CD1c-positive myeloid dendritic cell (primary cell): ENCODE data around the gene SPEF2.
A peak's percentile ranks its signal among the peaks of the same experiment; 100 is the strongest.
"Not testable (repeated sequence)": the region's sequence is repeated elsewhere in the genome, so short reads cannot be mapped to it uniquely, and the experiment has no call there.

Experiments used
- DNase-seq: peaks from one replicate; pipeline ENCODE4 v3.0.0-alpha.2; 2016; ENCODE audit errors: extremely low spot score

Gene SPEF2

DNA sequence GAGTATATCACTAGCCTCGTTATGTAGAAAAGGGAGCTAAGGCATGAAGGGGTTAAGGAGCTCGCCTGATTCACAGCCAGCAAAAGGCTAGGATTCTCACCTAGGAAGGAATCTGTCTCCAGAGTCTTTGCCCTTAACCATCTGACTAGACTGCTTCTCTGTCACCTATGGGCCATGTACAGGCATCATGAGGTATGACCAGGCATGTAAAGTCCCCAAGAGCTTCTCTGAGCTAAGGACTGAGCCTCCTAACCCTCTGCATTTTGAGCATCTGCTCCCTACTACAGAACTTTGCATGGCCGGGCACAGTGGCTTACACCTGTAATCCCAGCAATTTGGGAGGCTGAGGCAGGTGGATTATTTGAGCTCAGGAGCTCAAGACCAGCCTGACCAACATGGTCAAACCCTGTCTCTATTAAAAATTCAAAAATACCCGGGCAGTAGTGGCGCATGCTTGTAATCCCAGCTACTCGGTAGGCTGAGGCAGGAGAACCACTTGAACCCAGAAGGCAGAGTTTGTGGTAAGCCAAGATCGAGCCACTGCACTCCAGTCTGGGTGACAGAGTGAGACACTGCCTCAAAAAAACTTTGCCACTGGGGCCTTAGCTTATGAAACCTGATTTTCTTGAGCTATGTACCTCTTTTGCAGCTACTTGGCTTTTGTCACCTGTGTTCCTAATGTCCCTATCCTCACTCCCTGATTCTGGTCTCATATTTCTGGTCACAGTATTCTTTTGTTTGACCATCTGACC lies 205.9 kb downstream of the SPEF2 start:
- DNase-seq = no peak

DNA sequence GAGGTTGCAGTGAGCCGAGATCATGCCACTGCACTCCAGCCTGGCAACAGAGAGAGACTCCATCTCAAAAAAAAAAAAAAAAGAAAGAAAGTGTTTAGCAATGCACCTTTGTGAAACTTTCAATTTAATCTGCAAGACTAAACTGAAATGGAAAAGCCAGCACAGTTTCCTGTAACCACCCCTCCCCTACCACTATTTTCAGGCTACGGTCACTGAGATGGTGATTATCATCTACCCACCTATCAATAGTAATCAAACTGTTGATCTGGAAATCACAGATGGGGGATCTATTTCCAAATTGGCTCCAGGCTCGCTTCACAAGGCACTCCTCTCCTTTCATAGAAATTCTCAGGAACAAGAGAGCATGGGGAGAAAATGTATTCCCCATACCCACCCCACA lies 208.4 kb downstream of the SPEF2 start:
- no peak for DNase-seq

DNA sequence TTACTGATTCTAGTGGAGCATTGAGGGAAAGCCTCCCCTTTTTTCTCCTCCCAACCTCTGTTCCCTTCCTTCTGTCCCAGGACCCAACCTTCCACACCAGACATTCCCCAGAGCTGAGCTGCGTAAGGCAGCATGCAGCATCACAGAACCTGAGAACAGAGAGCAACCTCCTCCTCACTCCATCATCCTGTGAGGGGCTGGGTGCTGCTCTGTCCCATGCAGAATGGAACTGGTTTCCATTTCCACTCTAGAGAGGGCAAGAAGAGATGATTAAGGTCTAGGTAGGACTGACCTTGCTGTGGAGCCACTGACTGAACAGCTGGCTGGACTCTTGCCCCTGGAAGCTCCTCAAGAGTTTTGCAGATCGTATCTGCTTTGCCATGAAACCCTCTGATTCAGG lies 208.9 kb downstream of the SPEF2 start:
- no peak for DNase-seq

DNA sequence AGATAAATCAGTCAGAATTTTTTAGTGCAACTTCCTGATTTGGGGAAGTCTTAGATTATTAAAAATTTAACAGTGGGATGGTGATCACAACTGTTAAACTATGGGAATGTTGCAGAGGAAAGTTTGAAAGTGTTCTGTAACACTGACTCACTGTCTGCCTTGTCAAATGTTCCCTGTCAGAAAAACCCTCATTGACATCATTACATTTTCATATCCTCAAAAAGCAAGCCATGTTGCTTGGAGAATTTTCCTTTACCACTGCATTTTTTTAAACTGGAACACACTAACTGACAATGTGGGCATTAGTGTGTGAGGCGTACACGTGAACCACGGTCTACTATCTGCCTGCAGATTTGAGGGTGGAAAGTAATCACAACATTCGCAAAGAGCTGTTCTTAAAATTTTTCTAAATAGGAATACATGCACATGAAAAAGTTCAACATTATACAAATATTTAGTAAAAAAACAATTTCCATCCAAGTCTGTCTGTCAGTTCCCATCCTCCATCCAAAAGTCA lies 210.5 kb downstream of the SPEF2 start:
- peak; percentile 67 for DNase-seq

DNA sequence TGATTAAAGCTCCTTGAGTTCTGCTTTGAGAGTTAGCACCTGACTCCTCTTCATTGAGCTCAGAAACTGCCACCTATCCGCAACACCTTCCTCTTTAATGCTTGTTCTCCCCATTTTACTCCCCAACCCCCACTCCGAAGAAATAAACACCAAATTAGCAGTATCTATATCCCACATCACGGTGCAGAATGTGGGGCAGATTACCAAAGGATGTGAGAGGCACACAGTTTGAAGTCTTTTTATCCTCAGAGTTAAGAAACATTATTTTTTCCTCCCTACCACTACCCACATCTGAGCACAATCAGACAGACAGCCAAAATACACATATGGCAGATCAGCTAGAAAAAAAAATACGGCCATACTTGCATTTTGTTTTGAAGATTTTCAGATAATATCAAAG lies 212.9 kb downstream of the SPEF2 start:
- no peak for DNase-seq

DNA sequence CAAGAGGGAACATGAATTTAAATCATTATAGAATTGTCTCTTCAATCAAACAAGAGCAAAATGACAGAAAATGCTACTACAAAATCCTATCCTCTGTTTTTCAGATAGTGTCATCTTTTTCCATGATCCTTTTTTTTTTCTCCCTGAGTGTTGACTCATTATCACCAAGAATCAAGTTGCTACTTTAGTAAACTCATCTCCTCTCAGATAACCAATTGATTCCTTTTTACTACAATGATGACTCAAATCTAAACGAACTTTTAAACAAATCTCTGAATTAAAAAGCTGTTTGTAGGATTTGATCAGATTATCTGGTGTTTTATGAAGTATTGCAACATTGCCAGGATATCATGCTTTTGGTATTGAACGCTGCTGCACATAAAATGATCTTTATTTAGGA lies 215.1 kb downstream of the SPEF2 start:
- no peak for DNase-seq

DNA sequence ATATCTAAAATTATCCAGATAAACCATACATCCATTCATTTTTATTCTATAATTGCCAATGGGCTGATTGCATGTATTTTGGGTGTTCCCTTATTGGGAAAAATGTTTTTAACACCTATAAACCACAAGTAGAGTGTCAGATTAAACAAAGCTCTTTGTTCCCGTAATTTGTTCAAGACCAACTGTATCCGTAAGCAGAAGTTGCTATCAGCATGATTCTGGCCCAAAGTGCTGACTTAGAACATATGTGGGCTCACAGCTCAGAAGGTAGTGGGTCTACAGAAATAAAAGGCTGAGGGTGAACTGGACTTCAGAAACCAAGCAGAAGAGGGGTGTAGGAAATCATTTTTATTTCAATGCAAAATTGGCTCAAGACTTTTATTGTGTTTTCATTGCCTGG lies 215.6 kb downstream of the SPEF2 start:
- DNase-seq = no peak

DNA sequence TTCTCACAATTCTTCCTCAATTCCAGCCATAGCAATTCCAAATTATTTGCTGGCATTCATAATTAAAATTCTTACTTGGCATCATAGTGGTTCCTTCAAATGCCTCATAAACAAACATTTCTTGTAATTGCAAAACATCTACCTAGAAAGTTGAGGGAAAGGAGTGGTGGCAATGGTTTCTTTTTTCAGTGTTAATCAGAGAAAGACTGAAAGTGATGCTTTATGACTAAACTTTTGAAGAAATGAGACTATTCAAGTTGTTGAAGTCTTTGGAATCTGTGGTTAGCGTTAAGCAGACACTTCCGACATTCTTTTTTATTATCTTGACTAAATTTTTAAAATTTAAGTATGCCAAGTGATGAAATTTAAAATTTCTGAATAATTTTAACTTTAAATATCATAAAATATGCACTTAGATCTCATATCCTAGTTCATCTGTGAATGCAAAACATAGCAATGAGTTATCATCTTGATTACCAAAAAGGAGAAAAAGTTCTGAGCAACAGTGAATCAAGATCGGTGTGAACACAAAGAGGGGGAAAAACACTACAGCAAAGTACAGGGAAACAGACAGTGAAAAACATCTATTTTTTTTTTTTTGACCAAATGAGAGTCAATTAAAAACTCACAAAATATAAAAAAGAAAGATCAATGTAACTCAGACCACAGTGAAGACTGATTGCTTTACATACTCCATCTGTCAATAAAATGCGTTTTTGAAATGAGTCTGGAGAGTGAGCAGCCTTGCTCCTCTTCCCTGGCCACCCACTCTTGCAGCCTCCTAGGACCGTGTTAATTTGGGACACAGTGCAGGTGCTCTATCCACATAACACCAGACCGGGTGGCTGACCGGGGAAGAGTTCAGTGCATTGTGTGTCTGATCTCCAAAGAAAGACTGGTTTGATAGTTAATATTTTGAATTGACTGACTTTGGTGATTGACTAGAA lies 218.4 kb downstream of the SPEF2 start:
- no peak for DNase-seq

DNA sequence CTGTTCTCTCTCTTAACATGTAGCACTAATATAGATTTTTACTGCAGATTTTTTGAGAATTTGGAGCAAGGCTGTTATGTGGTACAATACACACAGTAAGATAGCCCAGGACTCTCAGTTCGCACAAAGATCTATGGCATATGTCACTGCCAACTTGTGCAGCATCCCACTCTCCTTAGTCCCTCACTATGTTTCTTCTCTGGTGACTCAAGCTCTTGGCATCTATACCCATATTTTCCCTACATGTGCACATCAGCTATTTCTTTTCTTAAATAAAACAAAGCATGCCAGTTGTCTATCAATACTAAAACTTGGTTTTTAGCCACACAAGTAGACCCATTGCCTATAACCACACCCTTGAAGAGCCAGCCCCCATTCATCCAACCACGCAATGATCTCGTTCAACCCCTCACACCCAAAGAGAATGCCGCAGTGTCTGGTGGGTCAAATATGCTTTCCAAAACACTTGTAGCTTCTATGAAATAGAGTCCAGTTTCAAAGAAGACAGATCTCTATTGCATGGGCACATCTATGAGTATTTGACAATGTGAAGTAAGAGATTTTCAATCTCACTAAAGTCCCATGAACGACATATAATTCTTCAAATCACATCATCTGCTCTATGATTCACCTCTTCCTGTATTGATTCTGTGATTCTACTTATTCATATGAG lies 220.8 kb downstream of the SPEF2 start:
- DNase-seq = no peak

DNA sequence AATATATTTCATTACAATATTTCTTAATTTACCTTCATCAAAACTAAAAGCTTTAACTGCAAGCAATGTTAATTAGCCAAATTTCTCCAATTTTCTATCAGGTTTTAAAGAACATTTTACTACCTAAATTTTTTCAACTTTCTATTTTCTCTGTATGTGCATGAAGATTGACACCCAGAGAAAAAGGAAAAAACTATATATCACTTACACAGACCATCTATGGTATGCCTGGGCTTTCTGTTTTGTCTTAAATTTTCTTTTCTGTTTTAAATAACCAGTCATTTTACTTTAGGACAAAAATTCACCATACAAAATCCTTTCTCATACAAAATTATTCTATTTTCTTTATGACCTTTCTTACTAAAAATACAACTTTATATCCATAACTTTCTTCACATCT lies 225.2 kb downstream of the SPEF2 start:
- DNase-seq = no peak

DNA sequence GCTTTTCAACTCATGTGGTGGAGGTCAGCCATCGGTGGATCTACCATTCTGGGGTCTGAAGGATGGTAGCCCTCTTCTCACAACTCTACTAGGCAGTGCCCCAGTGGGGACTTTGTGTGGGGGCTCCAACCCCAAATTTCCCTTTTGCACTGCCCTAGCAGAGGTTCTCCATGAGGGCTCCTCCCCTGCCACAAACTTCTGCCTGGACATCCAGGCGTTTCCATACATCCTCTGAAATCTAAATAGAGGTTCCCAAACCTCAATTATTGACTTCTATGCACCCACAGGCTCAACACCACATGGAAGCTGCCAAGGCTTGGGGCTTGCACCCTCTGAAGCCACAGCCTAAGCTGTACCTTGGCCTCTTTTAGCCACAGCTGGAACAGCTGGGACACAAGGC lies 227.8 kb downstream of the SPEF2 start:
- not testable (repeated sequence) for DNase-seq

DNA sequence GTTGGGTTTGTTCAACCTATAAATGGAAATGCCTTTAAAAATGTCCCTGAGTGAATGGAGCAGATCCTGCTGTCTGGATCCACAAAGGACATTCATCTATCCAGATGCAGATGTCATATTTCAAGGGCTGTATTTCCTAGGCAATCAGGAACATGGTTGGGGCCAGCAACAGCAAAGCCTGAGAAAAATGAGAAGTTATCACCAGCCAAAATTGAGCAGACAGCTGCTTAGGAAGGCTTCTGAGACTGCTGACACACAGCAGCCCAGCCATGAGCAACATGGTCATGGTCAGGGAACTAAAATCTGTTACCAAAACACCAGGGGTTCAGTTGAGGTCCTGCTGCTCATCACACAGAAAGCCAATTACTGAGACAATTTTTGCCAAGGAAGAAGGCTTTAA lies 229.8 kb downstream of the SPEF2 start:
- no peak for DNase-seq

DNA sequence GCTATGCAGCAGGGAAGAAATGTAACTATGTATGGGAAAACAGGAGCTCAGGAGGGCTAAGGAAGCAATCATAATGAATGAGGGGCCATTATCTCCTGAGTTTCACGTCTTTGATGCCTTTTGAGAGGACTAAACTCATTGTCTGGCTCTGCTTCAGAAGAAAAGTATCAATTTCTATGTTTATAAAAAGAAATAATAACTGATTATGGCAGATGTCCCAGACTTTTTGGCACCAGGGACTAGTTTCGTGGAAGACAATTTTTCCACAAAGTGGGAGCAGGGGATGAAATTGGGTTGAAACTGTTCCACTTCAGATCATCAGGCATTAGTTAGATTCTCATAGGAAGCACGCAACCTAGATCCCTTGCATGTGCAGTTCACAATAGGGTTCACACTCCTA lies 230.3 kb downstream of the SPEF2 start:
- no peak for DNase-seq

DNA sequence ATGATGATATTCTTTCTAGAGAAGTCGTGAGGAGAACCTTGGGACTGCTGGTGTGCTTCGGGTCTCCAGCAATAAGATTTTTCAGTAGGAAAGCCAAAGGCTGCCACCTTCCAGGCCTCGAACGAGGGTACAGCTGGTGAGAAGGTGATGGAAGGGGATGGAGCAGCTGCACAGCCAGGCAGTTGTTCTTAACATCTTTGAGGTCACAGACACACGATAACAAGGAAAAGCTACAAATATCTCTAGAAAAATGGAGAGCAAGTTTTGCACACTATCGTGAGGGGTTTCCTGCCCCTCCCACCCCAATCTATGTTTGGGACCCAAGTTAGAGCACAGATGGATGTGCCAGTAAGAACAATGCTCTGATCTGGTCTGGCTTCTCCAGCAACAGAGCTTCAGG lies 232.2 kb downstream of the SPEF2 start:
- DNase-seq = no peak

DNA sequence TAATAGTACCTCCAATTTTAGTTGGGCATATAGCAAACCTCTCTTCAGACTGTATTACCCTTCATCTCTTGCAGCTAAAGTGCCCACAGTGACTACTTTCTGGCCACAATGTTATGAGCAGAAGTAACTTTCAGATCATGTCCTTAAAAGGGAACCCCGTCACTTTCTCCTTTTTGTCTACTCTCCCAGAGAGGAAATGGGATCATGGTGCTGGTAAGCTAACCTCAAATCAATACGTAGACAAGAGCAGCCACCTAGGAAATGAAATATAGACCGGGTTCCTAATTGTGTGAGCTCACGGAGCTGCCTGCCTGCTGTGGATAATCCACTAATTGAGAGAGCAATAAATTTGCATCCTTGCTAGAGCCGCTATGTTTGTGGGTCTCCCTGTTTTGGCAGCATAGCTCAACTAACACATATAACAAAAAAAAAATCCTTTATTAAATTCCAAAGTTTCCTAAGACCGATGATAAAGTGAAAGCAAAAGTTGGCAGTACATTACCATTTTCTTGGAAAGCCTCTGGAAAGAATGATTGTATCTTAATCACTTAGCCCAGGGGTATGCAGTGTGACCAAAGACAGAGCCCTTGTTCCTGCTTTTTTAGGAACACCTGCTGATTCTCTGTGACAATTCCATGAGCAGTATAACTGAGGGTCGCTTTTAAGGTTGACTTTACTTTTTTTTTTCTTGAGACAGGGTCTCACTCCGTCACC lies 233.5 kb downstream of the SPEF2 start:
- DNase-seq = no peak

DNA sequence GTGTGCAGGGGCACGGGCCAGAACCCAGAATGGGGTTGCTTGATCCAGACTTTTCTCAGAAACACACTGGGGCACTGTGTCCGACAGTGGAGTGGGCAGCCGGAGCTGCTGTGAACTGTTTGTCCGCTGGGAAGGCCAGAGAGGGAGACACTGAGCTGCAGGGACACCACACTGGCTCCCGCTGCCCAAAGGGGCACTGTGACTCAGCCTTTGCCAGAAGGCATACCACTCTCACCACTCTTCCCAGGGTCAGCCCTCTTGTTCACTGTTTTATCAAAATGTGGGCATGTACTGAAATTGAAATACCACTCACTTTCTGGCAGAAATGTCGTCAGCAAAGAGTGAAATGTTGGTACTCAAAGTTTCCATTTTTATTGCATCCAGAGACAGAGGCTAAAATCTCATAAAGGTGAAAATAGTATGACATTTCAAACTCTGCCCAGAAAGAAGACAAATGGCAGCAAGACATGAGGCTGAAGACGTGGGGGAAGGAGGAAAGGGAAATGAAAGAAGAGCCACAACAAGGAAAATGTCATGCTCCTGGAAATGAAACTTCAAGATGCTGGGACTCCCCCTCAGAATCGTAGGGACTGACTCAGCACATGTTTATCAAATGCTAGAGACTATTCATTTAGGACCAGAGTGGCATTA lies 234.5 kb downstream of the SPEF2 start:
- DNase-seq = peak; percentile 67

DNA sequence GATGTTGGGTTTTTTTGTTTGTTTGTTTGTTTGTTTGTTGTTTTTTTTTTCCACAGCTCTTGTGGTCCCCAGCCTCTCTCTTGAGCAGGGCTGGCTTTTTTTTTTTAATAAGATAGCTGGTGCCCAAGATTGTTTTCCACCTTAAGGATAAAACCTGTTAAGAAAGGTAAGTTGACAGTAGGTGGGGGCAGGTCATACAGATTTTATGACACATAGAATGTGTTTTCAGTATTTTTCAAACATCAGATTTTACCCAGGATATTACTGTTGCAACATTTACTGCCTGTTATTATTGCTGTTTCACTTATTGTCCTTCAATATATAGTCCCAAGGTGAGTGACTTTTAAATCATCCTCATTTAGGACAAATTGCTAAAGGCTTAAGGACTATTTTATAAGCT lies 235.1 kb downstream of the SPEF2 start:
- DNase-seq = no peak

DNA sequence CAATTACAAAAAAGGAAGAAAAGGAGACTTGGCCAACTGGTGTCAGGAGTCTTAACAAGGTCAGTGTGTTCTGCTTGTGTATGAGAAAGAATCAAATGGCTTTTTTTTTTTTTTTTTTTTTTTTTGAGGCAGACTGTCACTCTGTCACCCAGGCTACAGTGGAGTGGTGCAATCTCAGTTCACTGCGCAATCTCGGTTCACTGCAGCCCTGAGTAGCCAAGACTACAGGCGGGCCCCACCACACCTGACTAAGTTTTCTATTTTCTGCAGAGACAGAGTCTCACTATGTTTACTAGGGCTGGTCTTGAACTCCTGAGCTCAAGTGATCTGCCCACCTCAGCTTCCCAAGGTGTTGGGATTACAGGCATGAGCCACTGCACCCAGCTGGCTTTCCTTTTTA lies 236.0 kb downstream of the SPEF2 start:
- DNase-seq = peak; percentile 67

DNA sequence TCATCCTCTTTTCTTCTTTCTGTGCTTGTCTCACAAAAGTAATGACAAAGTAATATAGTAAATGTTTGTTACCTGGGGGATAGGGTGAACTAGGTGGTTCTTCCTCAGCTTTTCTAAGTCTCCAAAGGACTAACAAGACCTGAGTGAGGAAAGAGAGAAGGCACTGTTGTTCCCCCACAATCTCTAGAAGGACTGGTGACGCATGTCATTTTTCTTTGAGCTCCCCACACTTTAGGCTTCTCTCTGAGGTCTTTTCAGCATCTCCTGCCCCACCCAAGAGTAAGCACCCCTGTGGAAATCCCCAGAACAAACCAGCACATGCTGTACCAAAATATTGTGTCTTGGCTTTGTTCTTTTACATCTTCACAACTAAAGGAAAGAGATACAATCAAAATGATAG lies 236.6 kb downstream of the SPEF2 start:
- peak; percentile 38 for DNase-seq

DNA sequence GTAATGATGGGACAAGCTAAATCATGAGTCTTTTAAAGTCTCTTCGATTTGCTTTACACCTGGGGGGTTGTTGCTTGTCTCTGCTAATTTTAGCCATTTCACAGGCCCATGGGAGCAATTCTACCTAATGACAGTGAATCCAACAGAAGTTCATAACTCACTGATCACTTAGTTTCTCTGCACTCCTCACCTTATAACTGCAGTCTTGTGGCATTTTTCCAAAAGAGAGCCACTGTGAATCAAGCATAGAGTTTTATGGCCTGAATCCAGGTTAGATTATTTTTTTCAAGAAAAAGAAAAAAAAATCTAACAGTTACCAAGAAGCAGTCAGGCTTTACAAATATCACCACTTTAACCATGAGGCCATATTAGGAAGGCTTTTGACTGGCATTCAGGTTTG lies 237.5 kb downstream of the SPEF2 start:
- no peak for DNase-seq

DNA sequence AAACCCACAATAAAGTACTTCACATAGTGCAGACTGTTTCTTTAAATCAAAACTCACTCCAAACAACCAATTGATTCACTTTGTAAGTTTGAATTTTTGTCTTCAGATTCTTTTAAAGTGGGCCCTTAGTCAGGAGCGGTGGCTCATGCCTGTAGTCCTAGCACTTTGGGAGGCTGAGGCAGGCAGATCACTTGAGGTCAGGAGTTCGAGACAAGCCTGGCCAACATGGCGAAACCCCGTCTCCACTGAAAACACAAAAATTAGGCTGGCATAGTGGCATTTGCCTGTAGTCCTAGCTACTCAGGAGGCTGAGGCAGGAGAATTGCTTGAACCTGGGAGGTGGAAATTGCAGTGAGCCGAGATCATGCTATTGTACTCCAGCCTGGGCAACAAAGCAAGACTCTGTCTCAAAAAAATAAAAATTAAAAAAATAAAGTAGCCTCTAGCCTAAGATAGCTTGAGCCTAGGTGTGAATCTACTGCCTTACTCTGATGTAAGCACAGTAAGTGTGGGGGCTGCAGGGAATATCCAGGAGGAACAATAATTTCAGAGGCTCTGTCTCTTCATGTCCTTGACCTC lies 238.6 kb downstream of the SPEF2 start:
- not testable (repeated sequence) for DNase-seq
